ENCODE data around the gene CNNM2.

CNNM2 gene

GRCh38 chr10:102917962-102918816 is at the start of gene CNNM2:
CNNM2 (plus strand) TSS chr10:102918294; CDS start chr10:102918481, 187 bp downstream.
- peak; percentile 99 for DNase-seq (ENCODE audit: low read depth in 2 of 2)

GRCh38 chr10:102868911-102869257 is 49.2 kb upstream of the CNNM2 start:
- no peak for DNase-seq (ENCODE audit: low read depth in 2 of 2)

GRCh38 chr10:102869258-102870198 is 48.6 kb upstream of the CNNM2 start, which contains the start of gene AS3MT:
AS3MT (plus strand) TSS chr10:102869470; CDS start chr10:102869593, 123 bp downstream.
- peak in 1 of 2 donors; percentile 10 for DNase-seq (ENCODE audit: low read depth in 2 of 2)

GRCh38 chr10:102870221-102870620 is 47.9 kb upstream of the CNNM2 start:
- no peak for DNase-seq (ENCODE audit: low read depth in 2 of 2)

GRCh38 chr10:102872163-102872562 is 45.9 kb upstream of the CNNM2 start:
- DNase-seq (ENCODE audit: low read depth in 2 of 2): no peak

- no peak for DNase-seq (ENCODE audit: low read depth in 2 of 2)
Observed at GRCh38 chr10:102876747-102877153, 41.3 kb upstream of the CNNM2 start.

GRCh38 chr10:102878629-102879028 is 39.5 kb upstream of the CNNM2 start:
- no peak for DNase-seq (ENCODE audit: low read depth in 2 of 2)

- DNase-seq (ENCODE audit: low read depth in 2 of 2): no peak
Observed at GRCh38 chr10:102880256-102880655, 37.8 kb upstream of the CNNM2 start.

- no peak for DNase-seq (ENCODE audit: low read depth in 2 of 2)
Observed at GRCh38 chr10:102888048-102888447, 30.0 kb upstream of the CNNM2 start.

- no peak for DNase-seq (ENCODE audit: low read depth in 2 of 2)
Observed at GRCh38 chr10:102894466-102895213, 23.5 kb upstream of the CNNM2 start.

GRCh38 chr10:102900006-102900405 is 18.1 kb upstream of the CNNM2 start:
- DNase-seq (ENCODE audit: low read depth in 2 of 2): no peak

- no peak for DNase-seq (ENCODE audit: low read depth in 2 of 2)
Observed at GRCh38 chr10:102904346-102904745, 13.7 kb upstream of the CNNM2 start.

- DNase-seq (ENCODE audit: low read depth in 2 of 2): no peak
Observed at GRCh38 chr10:102906507-102906906, 11.6 kb upstream of the CNNM2 start.

- no peak for DNase-seq (ENCODE audit: low read depth in 2 of 2)
Observed at GRCh38 chr10:102914781-102915180, 3.3 kb upstream of the CNNM2 start.

- DNase-seq (ENCODE audit: low read depth in 2 of 2): no peak
Observed at GRCh38 chr10:102916173-102916572, 1.9 kb upstream of the CNNM2 start.

GRCh38 chr10:102917314-102917961 is 656 bp upstream of the CNNM2 start:
- peak; percentile 69 to 76 for DNase-seq (ENCODE audit: low read depth in 2 of 2)

GRCh38 chr10:102918817-102919245 is 737 bp downstream of the CNNM2 start:
- peak in 1 of 2 donors; percentile 11 for DNase-seq (ENCODE audit: low read depth in 2 of 2)

GRCh38 chr10:102919246-102919959 is 1.3 kb downstream of the CNNM2 start:
- peak in 1 of 2 donors; percentile 9 for DNase-seq (ENCODE audit: low read depth in 2 of 2)

GRCh38 chr10:102919992-102920739 is 2.1 kb downstream of the CNNM2 start:
- no peak for DNase-seq (ENCODE audit: low read depth in 2 of 2)

- no peak for DNase-seq (ENCODE audit: low read depth in 2 of 2)
Observed at GRCh38 chr10:102923601-102924000, 5.5 kb downstream of the CNNM2 start.
